ENCODE data around the gene FUBP3.

- TF ChIP-seq CTCF (IDR thresholded peaks at IDR 0.05) = no peak
- no peak for TF ChIP-seq POLR2A (IDR thresholded peaks at IDR 0.05)
Observed at GRCh38 chr9:130589754-130590153, 10.4 kb downstream of the FUBP3 start.

Data from uterus (tissue), 2 donors.